ENCODE results near the gene ZNF579. TPM values are rescaled to one million over a fixed set of nuclear protein-coding genes. Genes with fewer than 3 reads are reported as not detected.
A peak's percentile ranks its signal among the peaks of the same experiment; 100 is the strongest.

Gene ZNF579
- polyA plus RNA-seq, 2 of the 4 experiments (the other 2 are of a cell fraction), result 6.5 to 16.2 TPM

DNA sequence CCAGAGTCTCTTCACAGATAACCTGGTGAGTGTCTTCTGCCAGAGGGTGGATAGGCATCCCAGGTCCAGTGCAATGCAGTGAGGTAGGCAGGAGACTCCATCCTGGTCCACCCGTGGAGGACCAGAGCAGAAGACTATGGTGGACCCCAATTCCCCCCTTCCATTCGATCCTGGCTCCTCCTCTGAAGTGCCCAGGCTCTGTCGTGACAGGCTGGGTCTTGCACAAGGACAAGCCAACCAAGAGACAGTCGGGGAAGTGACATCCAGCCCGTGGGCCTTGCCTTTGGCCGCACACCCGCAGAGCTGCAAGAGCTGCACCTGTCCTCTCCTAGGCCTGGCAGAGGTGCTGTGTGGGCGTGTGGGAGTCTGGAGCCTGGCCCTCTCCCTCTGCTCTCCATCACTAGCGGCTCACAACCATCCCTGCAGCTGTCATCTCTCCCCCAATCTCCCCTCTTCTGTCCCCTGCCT lies 40.6 kb upstream of the ZNF579 start:
- Histone ChIP-seq H3K9me3 (no peaks in the 10 kb centered on the region), H3K27ac (no peak overlapping the region), H3K4me1 (0 out of 3 replicates have a peak, but pooled peaks cover 7% of the 10 kb centered on the region), H3K4me3 (no peak overlapping the region), H3K4me2 (no peak overlapping the region)
- WGBS (ENCODE audit: missing lambda C conversion rate), result 91% methylated on average over 9 of the region's 9 CpGs
- CTCF ChIA-PET, result interaction anchor here (1.0 to 24.9 kb wide), 6 partner anchors 11 to 480 kb away, joined by 3 to 363 read pairs (median 52); partner anchors contain the start of gene ZNF865
- TF ChIP-seq, protein P1, sequence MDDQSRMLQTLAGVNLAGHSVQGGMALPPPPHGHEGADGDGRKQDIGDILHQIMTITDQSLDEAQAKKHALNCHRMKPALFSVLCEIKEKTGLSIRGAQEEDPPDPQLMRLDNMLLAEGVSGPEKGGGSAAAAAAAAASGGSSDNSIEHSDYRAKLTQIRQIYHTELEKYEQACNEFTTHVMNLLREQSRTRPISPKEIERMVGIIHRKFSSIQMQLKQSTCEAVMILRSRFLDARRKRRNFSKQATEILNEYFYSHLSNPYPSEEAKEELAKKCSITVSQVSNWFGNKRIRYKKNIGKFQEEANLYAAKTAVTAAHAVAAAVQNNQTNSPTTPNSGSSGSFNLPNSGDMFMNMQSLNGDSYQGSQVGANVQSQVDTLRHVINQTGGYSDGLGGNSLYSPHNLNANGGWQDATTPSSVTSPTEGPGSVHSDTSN (IDR thresholded peaks at IDR 0.05), result no peak
- no peak for TF ChIP-seq NPAS2 (CRISPR knock-in tag; IDR thresholded peaks at IDR 0.05; ENCODE audit: borderline replicate concordance)
- no peak for TF ChIP-seq HOXA7 (CRISPR knock-in tag; IDR thresholded peaks at IDR 0.05)
- no peak for TF ChIP-seq MAZ (IDR thresholded peaks at IDR 0.05; ENCODE audit: borderline replicate concordance, low read depth, low read length)
- no peak for TF ChIP-seq MAFK (IDR thresholded peaks at IDR 0.05; ENCODE audit: partially characterized antibody)
- no peak for TF ChIP-seq FOSL2 (IDR thresholded peaks at IDR 0.05)
- TF ChIP-seq FOSL2 (CRISPR knock-in tag; IDR thresholded peaks at IDR 0.05), result no peak
- TF ChIP-seq HOXB13 (CRISPR knock-in tag; IDR thresholded peaks at IDR 0.05; ENCODE audit: low read depth), result no peak
- TF ChIP-seq CHD2 (IDR thresholded peaks at IDR 0.05; ENCODE audit: low read length, partially characterized antibody), result no peak
- no peak for TF ChIP-seq ESRRA (IDR thresholded peaks at IDR 0.05; ENCODE audit: borderline replicate concordance, low read length)
- DNase-seq (ENCODE audit: low read depth in 1 of 2, low spot score in 1 of 2), result no peak
- no peak for FAIRE-seq
- POLR2A ChIA-PET, result interaction anchor here (1.0 kb wide), 1 partner anchor 15 kb away, joined by 5 read pairs; the partner anchor contains the start of gene ZNF865
- ATAC-seq, result 0 out of 6 replicates have a peak, but pooled peaks of 1 of the 2 experiments have one; percentile 6

DNA sequence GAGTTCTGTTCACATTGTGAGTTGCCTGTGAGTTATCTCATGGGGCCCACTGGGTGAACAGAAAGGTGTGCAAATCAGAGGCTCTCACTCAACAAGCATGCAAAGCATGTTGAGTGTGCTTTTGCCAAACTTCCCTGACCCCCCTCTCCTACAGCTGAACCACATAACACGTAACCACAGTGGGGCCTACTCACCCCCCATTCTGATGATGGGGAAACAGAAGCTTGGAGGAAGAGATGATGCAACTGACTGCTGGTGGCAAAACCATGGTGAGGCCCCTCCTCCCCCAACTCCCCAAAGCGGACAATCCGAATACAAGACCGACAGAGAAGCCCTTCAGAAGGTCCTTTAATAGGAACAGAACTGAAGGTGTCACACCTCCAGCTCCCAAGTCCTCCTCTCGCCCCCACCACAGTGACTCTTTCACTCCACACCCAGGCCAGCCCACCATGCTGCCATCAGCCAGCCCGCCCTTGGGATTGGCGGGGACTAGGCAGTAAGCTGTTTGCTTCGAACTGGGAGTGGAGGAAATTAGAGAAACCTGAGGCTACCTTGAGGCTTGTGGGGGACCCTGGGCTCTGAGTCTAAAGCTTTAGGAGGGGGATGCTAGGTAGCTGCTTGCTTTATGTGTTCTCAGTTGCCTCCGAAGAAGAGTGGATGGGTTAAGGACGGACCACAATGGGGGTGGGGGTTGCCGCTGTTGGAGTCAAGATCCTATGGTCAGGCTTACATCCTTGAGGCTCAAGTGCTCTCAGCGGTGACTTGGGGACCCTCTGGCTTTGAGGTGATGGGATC lies 40.0 kb upstream of the ZNF579 start:
- Histone ChIP-seq H3K4me2 (no peak overlapping the region), H3K9me3 (no peaks in the 10 kb centered on the region), H3K4me1 (0 out of 3 replicates have a peak, but pooled peaks cover 7% of the 10 kb centered on the region), H3K4me3 (no peak overlapping the region), H3K27ac (no peak overlapping the region)
- TF ChIP-seq POLR2AphosphoS2 (conservative IDR thresholded peaks at IDR 0.05; ENCODE audit: low read length) (peak; percentile 77; the same call in 1 of the 2 replicates), FOSL2 (IDR thresholded peaks at IDR 0.05) (no peak), FOSL2 (CRISPR knock-in tag; IDR thresholded peaks at IDR 0.05) (no peak)
- DNase-seq (ENCODE audit: low read depth in 1 of 2, low spot score in 1 of 2) (no peak), FAIRE-seq (no peak), ATAC-seq (no peak)
- WGBS (ENCODE audit: missing lambda C conversion rate), result 96% methylated on average over 12 of the region's 12 CpGs
- ChIA-PET CTCF (interaction anchor here (1.0 to 24.9 kb wide), 8 partner anchors 11 to 479 kb away, joined by 3 to 363 read pairs (median 7); partner anchors contain the start of gene ZNF865), POLR2A (interaction anchor here (1.0 kb wide), 1 partner anchor 15 kb away, joined by 5 read pairs; the partner anchor contains the start of gene ZNF865)

DNA sequence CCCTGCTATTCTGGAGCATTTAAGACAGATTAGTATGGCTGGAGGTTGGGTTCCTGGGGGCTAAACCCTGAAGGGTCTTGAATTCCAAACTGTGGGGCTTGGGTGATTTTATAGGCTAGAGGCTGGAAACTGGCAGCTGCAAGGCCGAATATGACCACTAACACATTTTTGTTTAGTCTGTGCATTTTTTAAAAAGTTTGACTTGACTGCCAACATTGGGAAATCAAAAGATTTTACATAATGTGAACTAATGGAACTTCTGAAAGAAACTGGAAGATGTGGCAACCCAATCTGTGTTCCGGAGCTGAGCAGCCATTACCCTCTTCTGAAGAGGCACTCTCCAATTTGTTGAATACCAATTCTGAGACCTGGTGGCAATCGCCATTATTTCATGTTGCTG lies 38.6 kb upstream of the ZNF579 start:
- 84% methylated on average over 3 of the region's 3 CpGs for WGBS (ENCODE audit: missing lambda C conversion rate)
- FAIRE-seq, result peak; percentile 63

More for the DNA sequence above, 38.6 kb upstream of the ZNF579 start:
- 0 out of 3 replicates have a peak, but pooled peaks cover 4% of the 10 kb centered on the region for H3K4me1 ChIP-seq
- H3K4me3 ChIP-seq, result no peak overlapping the region
- TF ChIP-seq, protein P2, sequence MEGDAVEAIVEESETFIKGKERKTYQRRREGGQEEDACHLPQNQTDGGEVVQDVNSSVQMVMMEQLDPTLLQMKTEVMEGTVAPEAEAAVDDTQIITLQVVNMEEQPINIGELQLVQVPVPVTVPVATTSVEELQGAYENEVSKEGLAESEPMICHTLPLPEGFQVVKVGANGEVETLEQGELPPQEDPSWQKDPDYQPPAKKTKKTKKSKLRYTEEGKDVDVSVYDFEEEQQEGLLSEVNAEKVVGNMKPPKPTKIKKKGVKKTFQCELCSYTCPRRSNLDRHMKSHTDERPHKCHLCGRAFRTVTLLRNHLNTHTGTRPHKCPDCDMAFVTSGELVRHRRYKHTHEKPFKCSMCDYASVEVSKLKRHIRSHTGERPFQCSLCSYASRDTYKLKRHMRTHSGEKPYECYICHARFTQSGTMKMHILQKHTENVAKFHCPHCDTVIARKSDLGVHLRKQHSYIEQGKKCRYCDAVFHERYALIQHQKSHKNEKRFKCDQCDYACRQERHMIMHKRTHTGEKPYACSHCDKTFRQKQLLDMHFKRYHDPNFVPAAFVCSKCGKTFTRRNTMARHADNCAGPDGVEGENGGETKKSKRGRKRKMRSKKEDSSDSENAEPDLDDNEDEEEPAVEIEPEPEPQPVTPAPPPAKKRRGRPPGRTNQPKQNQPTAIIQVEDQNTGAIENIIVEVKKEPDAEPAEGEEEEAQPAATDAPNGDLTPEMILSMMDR (IDR thresholded peaks at IDR 0.05), result no peak
- TF ChIP-seq KDM5A (IDR thresholded peaks at IDR 0.05), result no peak
- TF ChIP-seq, protein P1 (IDR thresholded peaks at IDR 0.05), result 0 out of 2 replicates have a peak, but pooled peaks have one; percentile 25
- TF ChIP-seq RAD21 (conservative IDR thresholded peaks at IDR 0.05 in 1 of 2, IDR thresholded peaks at IDR 0.05 in 1 of 2), result no peak
- no peak for TF ChIP-seq PHF8 (IDR thresholded peaks at IDR 0.05; ENCODE audit: borderline replicate concordance, low read depth)
- ATAC-seq (no peak), DNase-seq (ENCODE audit: low read depth in 1 of 2, low spot score in 1 of 2) (no peak)
- H3K4me2 ChIP-seq, result no peak overlapping the region
- POLR2A ChIA-PET, result interaction anchor here (0.7 kb wide), 1 partner anchor 95 kb away, joined by 11 read pairs; no protein-coding TSS in a partner anchor
- H3K27ac ChIP-seq, result no peak overlapping the region
- H3K9me3 ChIP-seq, result no peaks in the 10 kb centered on the region
- CTCF ChIA-PET, result interaction anchor here (1.2 to 24.9 kb wide), 6 partner anchors 10 to 327 kb away, joined by 6 to 363 read pairs (median 52); partner anchors contain the start of gene ZNF865

All from A549 (cell line).